HG03432 (cell line): ENCODE results near the gene NDUFA1.
"Not testable (repeated sequence)": the region's sequence is repeated elsewhere in the genome, so short reads cannot be mapped to it uniquely, and the experiment has no call there.

Experiments used
- ATAC-seq: cut with Tn5 transposase; IDR thresholded peaks from one replicate; pipeline ENCODE4 v1.9.1; 2021; ENCODE audit warnings: mild to moderate bottlenecking, moderate library complexity; ENCODE audit not compliant: unreplicated experiment

The NDUFA1 gene

GRCh38 chrX:119899125-119899524, 27.5 kb downstream of the NDUFA1 start:
- ATAC-seq = no peak

DNA sequence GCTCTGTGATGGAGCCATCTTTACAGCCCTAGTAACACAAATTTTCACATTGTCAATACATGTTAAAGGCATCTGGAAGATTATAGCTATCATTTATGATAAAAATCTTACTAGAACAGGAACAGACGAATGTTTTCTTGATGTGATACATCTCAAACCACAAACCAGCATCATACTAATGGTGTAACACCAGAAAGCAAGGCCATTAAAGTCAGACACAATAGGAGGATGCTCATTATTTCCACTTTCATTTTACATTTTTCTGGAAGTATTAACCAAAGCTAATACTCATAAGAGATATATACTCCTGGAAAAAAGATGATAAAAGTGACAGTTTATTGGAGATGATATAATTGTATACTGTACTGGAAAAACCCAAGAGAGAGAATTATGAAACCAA, 29.3 kb downstream of the NDUFA1 start:
- ATAC-seq = no peak

DNA sequence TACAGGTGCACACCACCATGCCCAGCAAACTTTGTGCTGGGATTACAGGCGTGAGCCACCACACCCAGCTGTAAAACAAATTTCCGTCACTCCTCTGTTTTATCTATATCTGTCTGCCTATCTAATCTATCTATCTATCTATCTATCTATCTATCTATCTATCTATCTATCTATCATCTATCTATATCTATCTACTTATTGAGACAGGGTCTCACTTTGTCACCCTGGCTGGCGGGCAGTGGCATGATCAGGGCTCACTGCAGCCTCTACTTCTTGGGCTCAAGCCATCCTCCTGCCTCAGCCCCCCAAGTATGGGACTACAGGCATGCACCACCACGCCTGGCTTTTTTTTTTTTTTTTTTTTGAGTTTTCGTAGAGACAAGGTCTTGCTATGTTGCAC, 44.7 kb downstream of the NDUFA1 start:
- ATAC-seq = no peak

- no peak for ATAC-seq
Observed at GRCh38 chrX:119917877-119918276, 46.2 kb downstream of the NDUFA1 start.

GRCh38 chrX:119919835-119920585, 48.4 kb downstream of the NDUFA1 start:
- ATAC-seq = no peak

GRCh38 chrX:119922391-119922790, 50.8 kb downstream of the NDUFA1 start:
- ATAC-seq = not testable (repeated sequence)
